ENCODE results near the gene SECTM1.

The SECTM1 gene

DNA sequence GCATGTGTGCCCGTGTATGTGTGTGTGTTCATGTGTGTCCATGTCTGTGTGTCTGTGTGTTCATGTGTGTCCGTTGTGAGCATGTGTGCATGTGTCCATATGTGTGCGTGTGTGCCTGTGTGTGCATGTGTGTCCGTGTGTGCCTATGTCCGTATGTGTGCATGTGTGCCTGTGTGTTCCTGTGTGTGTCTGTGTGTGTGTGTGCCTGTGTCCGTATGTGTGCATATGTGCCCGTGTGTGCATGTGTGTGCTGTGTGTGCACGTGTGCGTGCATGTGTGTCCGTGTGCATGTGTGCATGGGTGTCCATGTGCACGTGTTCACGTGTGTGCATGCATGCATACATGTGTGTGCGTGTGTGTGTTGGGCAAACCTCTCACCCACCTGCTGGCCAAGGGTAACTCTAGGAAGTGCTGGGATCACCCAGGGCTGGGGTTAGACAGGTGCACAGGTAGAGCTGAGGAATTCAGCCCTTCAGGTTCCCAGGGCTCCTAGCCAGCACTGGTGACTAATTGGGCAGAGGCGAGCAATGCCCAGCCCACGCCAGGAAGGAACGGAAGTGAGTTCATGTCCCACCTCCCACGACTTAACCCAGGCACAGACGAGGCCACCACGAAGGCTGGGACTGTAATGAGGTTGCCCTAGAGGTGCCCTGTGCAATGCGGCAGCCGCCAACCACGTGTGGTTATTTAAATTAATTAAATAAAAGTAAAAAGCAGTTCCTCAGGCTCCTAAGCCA is 51.9 kb downstream of the SECTM1 start:
- no peak for DNase-seq (ENCODE audit: low read depth)

DNA sequence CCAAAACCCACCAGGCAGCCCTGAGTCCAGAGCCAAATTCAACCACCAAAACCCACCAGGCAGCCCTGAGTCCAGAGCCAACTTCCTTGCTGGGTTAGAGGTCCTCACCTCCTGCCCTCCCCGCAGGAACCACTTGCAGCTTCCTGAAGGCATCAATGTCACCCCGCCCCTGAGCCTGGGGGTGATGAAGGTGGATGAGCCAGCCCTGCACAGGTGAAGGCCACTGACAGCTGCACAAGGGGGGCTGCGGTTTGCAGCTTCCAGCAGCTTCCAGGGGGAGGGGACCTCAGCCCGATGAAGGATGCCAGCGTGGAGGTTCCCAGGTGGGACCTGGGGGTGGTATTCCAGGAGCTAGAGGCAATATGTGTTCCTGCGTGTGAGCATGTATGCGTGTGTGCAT is 52.5 kb downstream of the SECTM1 start:
- TF ChIP-seq CTCF (IDR thresholded peaks at IDR 0.05; ENCODE audit: low read depth, low read length, missing control alignments) = no peak
- DNase-seq (ENCODE audit: low read depth) = no peak
- no peak overlapping the region for H3K4me3 ChIP-seq (ENCODE audit: low read depth, low read length)
- in situ Hi-C loops (cut with HindIII; ENCODE audit: low sequenced_read_pairs) = no loop called here

More for the DNA sequence above, 51.9 kb downstream of the SECTM1 start:
- in situ Hi-C loops (cut with HindIII; ENCODE audit: low sequenced_read_pairs) = no loop called here
- TF ChIP-seq CTCF (IDR thresholded peaks at IDR 0.05; ENCODE audit: low read depth, low read length, missing control alignments) = no peak
- H3K4me3 ChIP-seq (ENCODE audit: low read depth, low read length) = no peak overlapping the region

- in situ Hi-C loops (cut with HindIII; ENCODE audit: low sequenced_read_pairs) = no loop called here
- no peak for TF ChIP-seq CTCF (IDR thresholded peaks at IDR 0.05; ENCODE audit: low read depth, low read length, missing control alignments)
- no peak overlapping the region for H3K4me3 ChIP-seq (ENCODE audit: low read depth, low read length)
- DNase-seq (ENCODE audit: low read depth) = no peak
Measured at GRCh38 chr17:82280537-82280936, 53.0 kb downstream of the SECTM1 start.

- no peak overlapping the region for H3K4me3 ChIP-seq (ENCODE audit: low read depth, low read length)
- in situ Hi-C loops (cut with HindIII; ENCODE audit: low sequenced_read_pairs) = no loop called here
- TF ChIP-seq CTCF (IDR thresholded peaks at IDR 0.05; ENCODE audit: low read depth, low read length, missing control alignments) = no peak
- no peak for DNase-seq (ENCODE audit: low read depth)
Measured at GRCh38 chr17:82278786-82279391, 54.7 kb downstream of the SECTM1 start.

- DNase-seq (ENCODE audit: low read depth) = no peak
- no peak for TF ChIP-seq CTCF (IDR thresholded peaks at IDR 0.05; ENCODE audit: low read depth, low read length, missing control alignments)
- no peak overlapping the region for H3K4me3 ChIP-seq (ENCODE audit: low read depth, low read length)
- in situ Hi-C loops (cut with HindIII; ENCODE audit: low sequenced_read_pairs) = no loop called here
Measured at GRCh38 chr17:82278308-82278707, 55.3 kb downstream of the SECTM1 start.

- in situ Hi-C loops (cut with HindIII; ENCODE audit: low sequenced_read_pairs) = no loop called here
- no peak for TF ChIP-seq CTCF (IDR thresholded peaks at IDR 0.05; ENCODE audit: low read depth, low read length, missing control alignments)
Measured at GRCh38 chr17:82277851-82278250, 55.7 kb downstream of the SECTM1 start.

More at GRCh38 chr17:82277851-82278250, 55.7 kb downstream of the SECTM1 start:
- no peak overlapping the region for H3K4me3 ChIP-seq (ENCODE audit: low read depth, low read length)
- no peak for DNase-seq (ENCODE audit: low read depth)
